ENCODE results near the gene RHOC.

Gene RHOC

DNA sequence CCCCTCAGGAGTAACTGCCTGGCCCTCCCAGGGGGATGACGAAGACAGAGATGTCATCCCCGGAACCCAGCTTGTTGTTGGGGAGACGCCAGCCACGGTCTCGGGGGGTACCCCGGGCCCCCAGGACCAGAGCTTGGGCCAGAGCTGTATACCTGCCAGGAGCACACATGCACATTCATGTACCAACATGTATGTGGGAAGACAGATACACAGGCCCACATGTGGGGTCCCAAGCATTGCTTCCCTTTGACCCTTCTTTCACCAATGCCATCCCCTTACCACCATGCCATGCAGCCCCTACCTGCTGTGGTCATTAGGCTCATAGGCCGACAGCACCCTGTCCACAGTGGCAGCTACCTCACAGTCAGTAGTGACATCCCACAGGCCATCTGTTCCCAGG is 3.2 kb upstream of the RHOC start:
- TF ChIP-seq, protein P1, sequence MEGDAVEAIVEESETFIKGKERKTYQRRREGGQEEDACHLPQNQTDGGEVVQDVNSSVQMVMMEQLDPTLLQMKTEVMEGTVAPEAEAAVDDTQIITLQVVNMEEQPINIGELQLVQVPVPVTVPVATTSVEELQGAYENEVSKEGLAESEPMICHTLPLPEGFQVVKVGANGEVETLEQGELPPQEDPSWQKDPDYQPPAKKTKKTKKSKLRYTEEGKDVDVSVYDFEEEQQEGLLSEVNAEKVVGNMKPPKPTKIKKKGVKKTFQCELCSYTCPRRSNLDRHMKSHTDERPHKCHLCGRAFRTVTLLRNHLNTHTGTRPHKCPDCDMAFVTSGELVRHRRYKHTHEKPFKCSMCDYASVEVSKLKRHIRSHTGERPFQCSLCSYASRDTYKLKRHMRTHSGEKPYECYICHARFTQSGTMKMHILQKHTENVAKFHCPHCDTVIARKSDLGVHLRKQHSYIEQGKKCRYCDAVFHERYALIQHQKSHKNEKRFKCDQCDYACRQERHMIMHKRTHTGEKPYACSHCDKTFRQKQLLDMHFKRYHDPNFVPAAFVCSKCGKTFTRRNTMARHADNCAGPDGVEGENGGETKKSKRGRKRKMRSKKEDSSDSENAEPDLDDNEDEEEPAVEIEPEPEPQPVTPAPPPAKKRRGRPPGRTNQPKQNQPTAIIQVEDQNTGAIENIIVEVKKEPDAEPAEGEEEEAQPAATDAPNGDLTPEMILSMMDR (IDR thresholded peaks at IDR 0.05; ENCODE audit: low read depth, low read length) = no peak
- Histone ChIP-seq H3K27ac (no peak overlapping the region), H3K27me3 (ENCODE audit: insufficient read depth, low read depth, severe bottlenecking) (peaks cover 12% of the 10 kb centered on the region), H3K4me3 (ENCODE audit: low read depth, low read length) (no peak overlapping the region), H3K9me3 (ENCODE audit: severe bottlenecking) (no peaks in the 10 kb centered on the region), H3K36me3 (no peaks in the 10 kb centered on the region)
- no peak for DNase-seq

DNA sequence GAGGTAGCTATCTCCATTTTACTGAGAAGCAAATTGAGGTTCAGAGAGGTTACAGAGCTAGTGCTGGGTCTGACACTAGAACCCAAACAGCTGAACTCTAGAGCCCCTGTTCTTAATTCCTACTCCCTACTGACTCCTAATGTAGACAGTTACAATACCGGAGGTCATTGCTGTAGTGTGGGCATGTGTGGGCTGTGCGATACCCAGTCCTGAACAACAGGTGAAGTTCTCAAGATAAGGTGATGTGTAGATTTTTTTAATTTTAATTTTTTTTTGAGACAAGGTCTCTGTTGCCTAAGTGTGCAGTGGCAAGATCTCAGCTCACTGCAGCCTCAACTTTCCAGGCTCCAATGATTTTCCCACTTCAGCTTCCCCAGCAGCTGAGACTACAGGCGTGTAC is 1.6 kb upstream of the RHOC start:
- Histone ChIP-seq H3K4me3 (ENCODE audit: low read depth, low read length) (no peak overlapping the region), H3K27ac (no peak overlapping the region)

DNA sequence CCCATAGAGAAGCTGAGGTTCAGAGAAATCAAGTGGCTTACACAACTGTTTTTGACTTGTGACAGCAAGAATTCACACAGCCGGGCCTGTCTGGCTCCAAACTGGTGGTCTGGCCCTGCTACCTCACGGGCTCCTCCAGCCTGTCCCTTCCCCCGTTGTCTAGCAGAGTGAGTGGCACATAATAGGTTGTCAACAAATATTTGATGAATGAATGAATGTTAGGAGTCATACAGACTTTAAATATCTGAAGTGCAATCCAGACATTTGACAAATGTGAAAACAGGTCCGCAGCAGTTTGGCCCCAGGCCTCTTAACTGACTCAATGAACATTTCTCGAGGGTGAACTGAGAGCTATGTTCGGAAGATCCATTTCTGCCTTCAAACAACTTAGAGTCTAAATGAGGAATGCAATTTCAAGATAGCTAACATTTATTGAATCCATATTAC is 1.1 kb upstream of the RHOC start:
- Histone ChIP-seq H3K27ac (no peak overlapping the region), H3K36me3 (no peaks in the 10 kb centered on the region), H3K4me3 (ENCODE audit: low read depth, low read length) (no peak overlapping the region), H3K27me3 (ENCODE audit: insufficient read depth, low read depth, severe bottlenecking) (no peaks in the 10 kb centered on the region), H3K9me3 (ENCODE audit: severe bottlenecking) (no peaks in the 10 kb centered on the region)
- TF ChIP-seq, protein P1 (IDR thresholded peaks at IDR 0.05; ENCODE audit: low read depth, low read length) = no peak
- no peak for DNase-seq

More for the DNA sequence above, 1.6 kb upstream of the RHOC start:
- Histone ChIP-seq H3K36me3 (no peaks in the 10 kb centered on the region), H3K27me3 (ENCODE audit: insufficient read depth, low read depth, severe bottlenecking) (no peaks in the 10 kb centered on the region), H3K9me3 (ENCODE audit: severe bottlenecking) (no peaks in the 10 kb centered on the region)
- DNase-seq = no peak
- TF ChIP-seq, protein P1 (IDR thresholded peaks at IDR 0.05; ENCODE audit: low read depth, low read length) = no peak

GRCh38 chr1:112707221-112708001 is 484 bp upstream of the RHOC start:
- Histone ChIP-seq H3K4me3 (ENCODE audit: low read depth, low read length) (peak overlapping the region; percentile 69), H3K27me3 (ENCODE audit: insufficient read depth, low read depth, severe bottlenecking) (no peaks in the 10 kb centered on the region), H3K9me3 (ENCODE audit: severe bottlenecking) (no peaks in the 10 kb centered on the region), H3K27ac (peak overlapping the region; percentile 75), H3K36me3 (no peaks in the 10 kb centered on the region)
- TF ChIP-seq, protein P1 (IDR thresholded peaks at IDR 0.05; ENCODE audit: low read depth, low read length) = peak; percentile 92
- peak; percentile 90 for DNase-seq

DNA sequence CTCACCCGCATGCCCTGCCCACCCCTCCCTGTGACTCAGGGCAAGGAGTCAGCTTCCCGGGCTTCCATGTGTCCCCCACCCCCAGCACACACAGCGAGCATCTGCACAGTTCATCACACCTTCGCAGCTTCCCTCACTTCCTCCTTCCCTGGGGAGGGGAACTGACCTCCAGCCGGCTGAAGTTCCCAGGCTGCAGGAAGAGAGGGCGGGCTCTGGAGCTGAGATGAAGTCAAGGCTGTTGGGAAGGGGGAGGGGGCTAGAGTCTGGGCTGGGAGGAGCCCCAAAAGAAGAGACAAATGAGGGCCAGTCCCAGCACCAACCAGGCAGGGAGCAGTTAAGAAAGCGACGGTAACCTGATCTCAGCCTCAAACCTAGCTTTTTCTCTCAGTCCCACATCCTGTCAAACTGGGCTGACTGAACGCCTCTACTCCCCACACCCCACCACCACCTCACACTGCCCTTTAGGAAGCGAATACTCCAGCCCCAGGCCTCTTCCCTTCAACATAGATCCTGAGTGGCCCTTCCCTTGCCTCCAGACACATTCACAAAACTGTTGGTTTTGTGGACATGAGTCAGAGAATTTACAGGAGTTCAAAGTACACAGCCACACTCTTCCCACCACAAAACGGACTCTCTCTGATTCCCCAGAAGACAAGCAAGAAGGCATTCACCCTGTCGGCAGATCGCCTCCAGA is 1.8 kb downstream of the RHOC start:
- Histone ChIP-seq H3K36me3 (peaks cover 18% of the 10 kb centered on the region), H3K27ac (peak overlapping the region; percentile 52), H3K9me3 (ENCODE audit: severe bottlenecking) (no peaks in the 10 kb centered on the region), H3K27me3 (ENCODE audit: insufficient read depth, low read depth, severe bottlenecking) (no peaks in the 10 kb centered on the region), H3K4me3 (ENCODE audit: low read depth, low read length) (peak overlapping the region; percentile 4; the same call in 1 of the 2 replicates)
- peak; percentile 88 for DNase-seq
- TF ChIP-seq, protein P1 (IDR thresholded peaks at IDR 0.05; ENCODE audit: low read depth, low read length) = no peak
